ENCODE data around the gene SCFD2. TPM values are rescaled to one million over a fixed set of nuclear protein-coding genes. Genes with fewer than 3 reads are reported as not detected.
A peak's percentile ranks its signal among the peaks of the same experiment; 100 is the strongest.

Gene SCFD2
- total RNA-seq, 4 donors from 2014 or later: 8.9 to 16.0 (median 14.8) TPM

GRCh38 chr4:53162969-53163368 is 202.9 kb downstream of the SCFD2 start:
- TF ChIP-seq CTCF (IDR thresholded peaks at IDR 0.05 in 4 of 5, conservative IDR thresholded peaks at IDR 0.05 in 1 of 5): no peak
- TF ChIP-seq POLR2A (IDR thresholded peaks at IDR 0.05): no peak
- H3K36me3 ChIP-seq: no peaks in the 10 kb centered on the region
- no peaks in the 10 kb centered on the region for H3K27me3 ChIP-seq
- H3K27ac ChIP-seq: no peak overlapping the region
- ATAC-seq: no peak
- DNase-seq: no peak
- in situ Hi-C loops (cut with MboI; ENCODE audit: low sequenced_read_pairs in 4 of 4) (no loop called here), intact Hi-C loops (cut with DNase I; ENCODE audit: low total_unique reads) (no loop called here)
- no peaks in the 10 kb centered on the region for H3K4me1 ChIP-seq
- H3K4me3 ChIP-seq: no peak overlapping the region
- H3K9me3 ChIP-seq: no peaks in the 10 kb centered on the region

- no peak for ATAC-seq
- in situ Hi-C loops (cut with MboI; ENCODE audit: low sequenced_read_pairs in 4 of 4): no loop called here
These were observed 204.0 kb downstream of the SCFD2 start for GRCh38 chr4:53161787-53162433.

GRCh38 chr4:53161051-53161786 is 204.6 kb downstream of the SCFD2 start:
- Histone ChIP-seq H3K36me3 (no peaks in the 10 kb centered on the region), H3K9me3 (no peaks in the 10 kb centered on the region), H3K27me3 (no peaks in the 10 kb centered on the region), H3K4me3 (no peak overlapping the region), H3K4me1 (no peaks in the 10 kb centered on the region), H3K27ac (no peak overlapping the region)
- in situ Hi-C loops (cut with MboI; ENCODE audit: low sequenced_read_pairs in 4 of 4) (no loop called here), intact Hi-C loops (cut with DNase I; ENCODE audit: low total_unique reads) (no loop called here)
- TF ChIP-seq CTCF (IDR thresholded peaks at IDR 0.05 in 4 of 5, conservative IDR thresholded peaks at IDR 0.05 in 1 of 5) (no peak), POLR2A (IDR thresholded peaks at IDR 0.05) (no peak)
- ATAC-seq (peak in 1 of 2 donors; percentile 42), DNase-seq (no peak)

More at GRCh38 chr4:53161787-53162433, 204.0 kb downstream of the SCFD2 start:
- Histone ChIP-seq H3K36me3 (no peaks in the 10 kb centered on the region), H3K4me3 (no peak overlapping the region), H3K27me3 (no peaks in the 10 kb centered on the region), H3K27ac (no peak overlapping the region), H3K4me1 (no peaks in the 10 kb centered on the region), H3K9me3 (no peaks in the 10 kb centered on the region)
- no peak for TF ChIP-seq POLR2A (IDR thresholded peaks at IDR 0.05)
- TF ChIP-seq CTCF (IDR thresholded peaks at IDR 0.05 in 4 of 5, conservative IDR thresholded peaks at IDR 0.05 in 1 of 5): no peak
- intact Hi-C loops (cut with DNase I; ENCODE audit: low total_unique reads): no loop called here
- DNase-seq: no peak

GRCh38 chr4:53156896-53157295 is 209.0 kb downstream of the SCFD2 start:
- no peaks in the 10 kb centered on the region for H3K4me1 ChIP-seq
- no peaks in the 10 kb centered on the region for H3K36me3 ChIP-seq
- TF ChIP-seq CTCF (IDR thresholded peaks at IDR 0.05 in 4 of 5, conservative IDR thresholded peaks at IDR 0.05 in 1 of 5) (no peak), POLR2A (IDR thresholded peaks at IDR 0.05) (no peak)
- in situ Hi-C loops (cut with MboI; ENCODE audit: low sequenced_read_pairs in 4 of 4): no loop called here
- no peaks in the 10 kb centered on the region for H3K27me3 ChIP-seq
- H3K4me3 ChIP-seq: no peak overlapping the region
- no peak overlapping the region for H3K27ac ChIP-seq
- ATAC-seq (no peak), DNase-seq (no peak)
- no peaks in the 10 kb centered on the region for H3K9me3 ChIP-seq
- intact Hi-C loops (cut with DNase I; ENCODE audit: low total_unique reads): no loop called here
